Psoas muscle (tissue), 8 donors: Measurements from ENCODE around the gene SEPTIN8. TPM values are rescaled to one million over a fixed set of nuclear protein-coding genes. Genes with fewer than 3 reads are reported as not detected.

Source experiments
- ATAC-seq, 4 donors: fragments of 200-7000 bp; cut with Tn5 transposase; one replicate each; pipeline ENCODE4 v1.9.1; 2020; ENCODE audit warnings: moderate library complexity in 3 of 4, mild to moderate bottlenecking in 2 of 4
- DNase-seq, 2 donors: peaks; one replicate each; pipeline ENCODE4 v3.0.0-alpha.2; 2020
- H3K27ac ChIP-seq: fragments of 200-600 bp; one replicate; pipeline ENCODE4 v1.8.0; 2022
- H3K27me3 ChIP-seq, 3 donors: fragments of 200-600 bp in 1 of 3; one replicate each; pipeline versions ENCODE4 v1.6.1 to v1.8.0; 2013 to 2022; ENCODE audit warnings: low read length in 2 of 3, mild to moderate bottlenecking in 2 of 3, moderate library complexity in 1 of 3; ENCODE audit not compliant: insufficient read depth in 3 of 3
- H3K36me3 ChIP-seq, 2 donors: fragments of 200-600 bp in 1 of 2; one replicate each; pipeline versions ENCODE4 v1.6.1 to v1.8.0; 2013 to 2022; ENCODE audit warnings: low read depth in 1 of 2, mild to moderate bottlenecking in 1 of 2, moderate library complexity in 1 of 2; ENCODE audit not compliant: insufficient read depth in 1 of 2
- H3K4me1 ChIP-seq: fragments of 200-600 bp; one replicate; pipeline ENCODE4 v1.8.0; 2022
- H3K4me3 ChIP-seq: fragments of 200-600 bp; one replicate; pipeline ENCODE4 v1.8.0; 2022; ENCODE audit warnings: mild to moderate bottlenecking
- H3K9me3 ChIP-seq: fragments of 200-600 bp; one replicate; pipeline ENCODE4 v1.8.0; 2022
- WGBS, 3 donors: extraction: QIAGEN DNeasy Blood & Tissue Kit; methylation state at CpG; one replicate each; pipeline versions ENCODE4 v1.1.6 to v1.1.7; 2013; 5-methylcytosine and 5-hydroxymethylcytosine counted together
- intact Hi-C, 2 donors: fragments of 100-400 bp; cut with DNase I; formaldehyde crosslinking; loops; one replicate each; pipeline versions ENCODE4 v1.11.0 to v1.14.2; 2022
- polyA plus RNA-seq, 3 donors: library from polyadenylated mRNA; stranded (reverse); fragments of 200-250 nt; gene quantifications; one replicate each; pipeline ENCODE4 v1.2.3, GENCODE V29; 2013
- total RNA-seq, 4 donors: library from RNA; stranded (reverse); fragmentation: NEBNext Ultra II Directional in 2 of 4; extraction: Animal tissue kit (Norgen Biotek cat#: 25700) in 2 of 4; gene quantifications; one replicate each; pipeline versions ENCODE4 v1.2.1 to v1.2.4, GENCODE V29; 2021 to 2023
- TF ChIP-seq, protein P1 (sequence below): fragments of 200-600 bp; IDR thresholded peaks from one replicate; pipeline ENCODE4 v1.8.0; 2022; ENCODE audit warnings: antibody characterized with exemption
- donor health status: healthy with polysubstance abuse.
- donor health status: DM: no; HTN: no; CAD: no; lungs with moderate emphysema.
- donor health status: Bipolar disorder and iron deficiency.
- donor health status: healthy.
- donor health status: DM: yes; HTN: yes; CAD: no.
- donor health status: DM: no; HTN: no; CAD: no.
- donor health status: DM: no; HTN: no; CAD: no.
- donor health status: DM: yes; HTN: yes; CAD: no.

The SEPTIN8 gene
- total and polyA plus RNA-seq, 7 donors, result 3.8 to 13.1 (median 9.2) TPM

DNA sequence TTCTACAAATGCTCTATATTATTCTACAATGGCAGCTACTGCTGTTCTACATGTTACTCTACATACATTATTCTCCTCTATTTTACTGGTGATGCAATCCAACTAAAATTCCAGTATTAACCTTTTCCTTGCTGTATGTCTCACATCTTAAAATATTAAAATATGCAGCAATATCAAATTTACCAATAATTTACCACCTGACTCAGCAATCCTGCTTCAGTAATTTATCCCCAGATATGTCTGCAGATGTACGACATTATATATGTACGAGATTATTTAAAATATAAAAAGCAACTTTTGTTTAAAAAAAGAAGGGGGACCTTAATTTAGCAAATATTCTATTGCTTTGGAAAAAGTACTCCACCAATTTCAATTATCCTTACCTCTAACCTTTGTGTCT is 51.3 kb downstream of the SEPTIN8 start:
- WGBS, 3 donors, result 95 to 97% (median 96%) methylated on average over 2 of the region's 2 CpGs
- intact Hi-C loops, result no loop called here
- no peaks in the 10 kb centered on the region for H3K9me3 ChIP-seq
- no peaks in the 10 kb centered on the region for H3K27me3 ChIP-seq
- DNase-seq (no peak), ATAC-seq (no peak)
- no peaks in the 10 kb centered on the region for H3K4me1 ChIP-seq
- peaks cover 0 to 12% of the 10 kb centered on the region in 2 donors for H3K36me3 ChIP-seq
- H3K4me3 ChIP-seq, result no peak overlapping the region
- TF ChIP-seq, protein P1, sequence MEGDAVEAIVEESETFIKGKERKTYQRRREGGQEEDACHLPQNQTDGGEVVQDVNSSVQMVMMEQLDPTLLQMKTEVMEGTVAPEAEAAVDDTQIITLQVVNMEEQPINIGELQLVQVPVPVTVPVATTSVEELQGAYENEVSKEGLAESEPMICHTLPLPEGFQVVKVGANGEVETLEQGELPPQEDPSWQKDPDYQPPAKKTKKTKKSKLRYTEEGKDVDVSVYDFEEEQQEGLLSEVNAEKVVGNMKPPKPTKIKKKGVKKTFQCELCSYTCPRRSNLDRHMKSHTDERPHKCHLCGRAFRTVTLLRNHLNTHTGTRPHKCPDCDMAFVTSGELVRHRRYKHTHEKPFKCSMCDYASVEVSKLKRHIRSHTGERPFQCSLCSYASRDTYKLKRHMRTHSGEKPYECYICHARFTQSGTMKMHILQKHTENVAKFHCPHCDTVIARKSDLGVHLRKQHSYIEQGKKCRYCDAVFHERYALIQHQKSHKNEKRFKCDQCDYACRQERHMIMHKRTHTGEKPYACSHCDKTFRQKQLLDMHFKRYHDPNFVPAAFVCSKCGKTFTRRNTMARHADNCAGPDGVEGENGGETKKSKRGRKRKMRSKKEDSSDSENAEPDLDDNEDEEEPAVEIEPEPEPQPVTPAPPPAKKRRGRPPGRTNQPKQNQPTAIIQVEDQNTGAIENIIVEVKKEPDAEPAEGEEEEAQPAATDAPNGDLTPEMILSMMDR, result no peak
- H3K27ac ChIP-seq, result no peak overlapping the region

DNA sequence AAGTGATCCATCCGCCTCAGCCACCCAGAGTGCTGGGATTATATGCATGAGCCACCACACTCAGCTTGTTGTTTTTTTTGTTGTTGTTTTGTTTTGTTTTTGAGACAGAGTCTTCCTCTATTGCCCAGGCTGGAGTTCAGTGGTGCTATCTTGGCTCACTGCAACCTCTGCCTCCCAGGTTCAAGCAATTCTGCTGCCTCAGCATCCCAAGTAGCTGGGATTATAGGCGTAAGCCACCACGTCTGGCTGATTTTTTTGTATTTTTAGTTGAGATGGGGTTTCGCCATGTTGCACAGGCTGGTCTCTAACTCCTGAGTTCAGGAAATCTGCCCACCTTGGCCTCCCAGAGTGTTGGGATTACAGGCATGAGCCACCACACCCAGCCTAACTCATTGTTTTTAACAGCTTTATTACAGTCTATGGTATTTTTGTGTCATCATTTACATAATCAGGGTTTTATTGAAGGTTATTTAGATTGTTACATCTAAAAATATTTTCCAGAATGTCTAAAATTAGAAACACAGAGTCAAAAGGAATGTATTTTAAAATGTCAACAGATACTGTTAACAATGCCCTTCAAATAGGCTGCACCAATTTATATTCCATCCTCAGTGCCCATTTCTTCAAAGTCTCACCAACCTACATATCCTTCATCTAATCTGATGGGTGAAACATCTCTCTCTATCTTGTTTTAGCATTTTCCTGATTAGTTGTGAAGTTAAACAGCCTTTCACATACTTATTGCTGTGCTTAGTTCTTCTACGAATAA is 58.3 kb downstream of the SEPTIN8 start:
- Histone ChIP-seq H3K4me3 (no peak overlapping the region), H3K27ac (no peak overlapping the region), H3K4me1 (no peaks in the 10 kb centered on the region), H3K9me3 (no peaks in the 10 kb centered on the region), H3K36me3 (peaks cover 0 to 11% of the 10 kb centered on the region in 2 donors), H3K27me3 (no peaks in the 10 kb centered on the region)
- DNase-seq (no peak), ATAC-seq (no peak)
- TF ChIP-seq, protein P1, result no peak
- 90 to 97% (median 92%) methylated on average over 5 of the region's 5 CpGs for WGBS, 3 donors
- intact Hi-C loops, result no loop called here

DNA sequence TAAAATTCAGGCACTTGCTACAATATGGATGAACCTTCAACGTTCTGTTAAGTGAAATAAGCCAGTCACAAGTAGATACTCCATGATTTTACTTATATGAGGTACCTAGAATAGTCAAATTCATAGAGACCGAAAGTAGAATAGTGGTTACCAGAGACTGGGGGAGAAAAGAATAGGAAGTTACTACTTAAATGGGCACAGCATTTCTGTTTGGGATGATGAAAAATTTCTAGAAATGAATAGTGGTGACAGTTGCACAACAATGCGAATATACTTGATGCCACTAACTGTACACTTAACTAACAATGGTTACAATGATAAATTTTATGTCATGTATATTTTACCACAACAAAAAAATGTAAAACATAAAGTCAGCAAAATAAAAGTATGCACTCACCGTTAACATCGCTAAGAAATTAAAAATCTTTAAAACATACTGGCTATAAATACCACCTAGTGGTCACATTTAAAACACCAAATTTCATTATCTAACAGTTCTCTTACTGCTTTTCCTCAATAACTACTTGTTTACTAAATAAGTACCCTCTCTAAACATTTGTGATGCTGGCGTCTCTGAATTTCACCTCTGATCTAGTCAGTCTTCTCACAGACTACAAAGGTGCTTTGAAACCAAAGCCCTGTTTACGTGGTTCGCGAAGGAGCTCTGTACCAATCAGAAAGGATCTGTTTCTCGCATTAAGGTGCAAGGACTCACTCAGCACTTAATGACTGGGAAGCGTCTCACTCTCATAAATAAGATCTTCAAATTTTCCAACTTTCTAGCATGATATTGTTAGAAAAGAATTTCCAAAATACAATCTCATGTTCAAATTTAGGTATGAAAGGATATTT is 62.4 kb downstream of the SEPTIN8 start:
- H3K9me3 ChIP-seq, result no peaks in the 10 kb centered on the region
- H3K36me3 ChIP-seq, result peaks cover 0 to 6% of the 10 kb centered on the region in 2 donors
- no peaks in the 10 kb centered on the region for H3K4me1 ChIP-seq
- no peak overlapping the region for H3K4me3 ChIP-seq
- no peaks in the 10 kb centered on the region for H3K27me3 ChIP-seq
- no peak for ATAC-seq
- H3K27ac ChIP-seq, result no peak overlapping the region
- DNase-seq, result no peak
- TF ChIP-seq, protein P1, result peak; percentile 30
- WGBS, 3 donors, result 71 to 77% (median 73%) methylated on average over 11 of the region's 11 CpGs
- intact Hi-C loops, result no loop called here

DNA sequence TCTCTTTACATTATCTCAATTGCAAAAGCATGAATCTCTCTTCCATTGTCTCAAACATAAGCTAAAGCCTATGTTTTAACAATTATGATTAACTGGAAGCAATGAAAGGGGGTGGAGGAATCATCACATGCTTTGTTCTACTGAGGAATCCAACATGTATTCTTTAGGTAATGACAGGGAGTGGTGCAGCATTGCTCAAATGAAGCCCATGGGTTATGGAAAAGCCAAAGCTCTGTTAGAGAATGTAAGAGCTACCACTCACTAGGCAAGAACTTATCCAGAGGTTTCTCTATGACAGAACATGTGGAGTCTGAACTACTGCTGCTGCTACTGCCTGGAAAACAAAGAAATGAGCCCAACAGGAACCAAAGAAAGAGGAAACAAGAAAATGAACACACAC is 68.4 kb downstream of the SEPTIN8 start:
- no peaks in the 10 kb centered on the region for H3K9me3 ChIP-seq
- peaks cover 0 to 9% of the 10 kb centered on the region in 2 donors for H3K36me3 ChIP-seq
- TF ChIP-seq, protein P1, result no peak
- ATAC-seq, result no peak
- H3K4me1 ChIP-seq, result no peaks in the 10 kb centered on the region
- H3K27me3 ChIP-seq, result no peaks in the 10 kb centered on the region
- intact Hi-C loops, result no loop called here
- H3K27ac ChIP-seq, result no peak overlapping the region
- DNase-seq, result no peak
- H3K4me3 ChIP-seq, result no peak overlapping the region
